SJCRH30 (cell line): ENCODE results near the gene NT5DC3. TPM values are rescaled to one million over a fixed set of nuclear protein-coding genes. Genes with fewer than 3 reads are reported as not detected.

Source experiments
- DNase-seq, 2 experiments: peaks; one replicate each; pipeline ENCODE4 v3.0.0-alpha.2; 2015 to 2020
- H3K27ac ChIP-seq: fragments of 250-450 bp; sonication (Bioruptor Pico); 2 replicates; pipeline ENCODE4 v1.5.1; 2020; ENCODE audit warnings: mild to moderate bottlenecking, moderate library complexity
- H3K27me3 ChIP-seq: fragments of 250-450 bp; sonication (Bioruptor Pico); 2 replicates; pipeline ENCODE4 v1.5.1; 2020; ENCODE audit warnings: mild to moderate bottlenecking, moderate library complexity
- H3K36me3 ChIP-seq: fragments of 250-450 bp; sonication (Bioruptor Pico); 2 replicates; pipeline ENCODE4 v1.5.1; 2020; ENCODE audit warnings: mild to moderate bottlenecking, moderate library complexity
- H3K4me1 ChIP-seq: fragments of 250-450 bp; sonication (Bioruptor Pico); 2 replicates; pipeline ENCODE4 v1.5.1; 2020; ENCODE audit warnings: mild to moderate bottlenecking, moderate library complexity
- H3K4me3 ChIP-seq: fragments of 250-450 bp; sonication (Bioruptor Pico); 2 replicates; pipeline ENCODE4 v1.5.1; 2020; ENCODE audit warnings: mild to moderate bottlenecking, moderate library complexity
- H3K9me3 ChIP-seq: fragments of 250-450 bp; sonication (Bioruptor Pico); replicated peaks from 2 replicates; pipeline ENCODE4 v1.5.1; 2020; ENCODE audit warnings: mild to moderate bottlenecking, moderate library complexity
- total RNA-seq: library from RNA; depleted of rRNA; stranded (reverse); fragments of >200 nt; shearing (Covaris generic); gene quantifications from 2 replicates; pipeline ENCODE4 v1.2.3, GENCODE V29; 2014; rRNA removed

NT5DC3 gene
- 13.2 and 14.8 TPM in 2 replicates for total RNA-seq

GRCh38 chr12:103840876-103841689, at the start of gene NT5DC3:
NT5DC3 (minus strand) TSS chr12:103841234; CDS start chr12:103841156, 78 bp downstream.
- peaks cover 7% of the 10 kb centered on the region for H3K4me1 ChIP-seq
- peak within 1 kb of the TSS; percentile 95 for H3K4me3 ChIP-seq
- H3K9me3 ChIP-seq = no peaks in the 10 kb centered on the region
- H3K27me3 ChIP-seq = no peaks in the 10 kb centered on the region
- peak within 1 kb of the TSS; percentile 90 for H3K27ac ChIP-seq
- H3K36me3 ChIP-seq = no peaks in the 10 kb centered on the region
- peak; percentile 78 to 83 for DNase-seq

GRCh38 chr12:103887738-103888137, 46.7 kb upstream of the NT5DC3 start:
- Histone ChIP-seq H3K4me1 (no peaks in the 10 kb centered on the region), H3K27me3 (no peaks in the 10 kb centered on the region), H3K27ac (no peak overlapping the region), H3K9me3 (no peaks in the 10 kb centered on the region), H3K36me3 (no peaks in the 10 kb centered on the region), H3K4me3 (no peak overlapping the region)
- no peak for DNase-seq

GRCh38 chr12:103886195-103886797, 45.3 kb upstream of the NT5DC3 start:
- Histone ChIP-seq H3K4me1 (no peaks in the 10 kb centered on the region), H3K4me3 (no peak overlapping the region), H3K27me3 (no peaks in the 10 kb centered on the region), H3K9me3 (no peaks in the 10 kb centered on the region), H3K36me3 (no peaks in the 10 kb centered on the region), H3K27ac (no peak overlapping the region)
- DNase-seq = no peak

GRCh38 chr12:103884316-103884715, 43.3 kb upstream of the NT5DC3 start:
- H3K27me3 ChIP-seq = no peaks in the 10 kb centered on the region
- H3K4me3 ChIP-seq = no peak overlapping the region
- no peaks in the 10 kb centered on the region for H3K9me3 ChIP-seq
- no peaks in the 10 kb centered on the region for H3K4me1 ChIP-seq
- peak; percentile 25 to 60 for DNase-seq
- no peaks in the 10 kb centered on the region for H3K36me3 ChIP-seq
- H3K27ac ChIP-seq = no peak overlapping the region

DNA sequence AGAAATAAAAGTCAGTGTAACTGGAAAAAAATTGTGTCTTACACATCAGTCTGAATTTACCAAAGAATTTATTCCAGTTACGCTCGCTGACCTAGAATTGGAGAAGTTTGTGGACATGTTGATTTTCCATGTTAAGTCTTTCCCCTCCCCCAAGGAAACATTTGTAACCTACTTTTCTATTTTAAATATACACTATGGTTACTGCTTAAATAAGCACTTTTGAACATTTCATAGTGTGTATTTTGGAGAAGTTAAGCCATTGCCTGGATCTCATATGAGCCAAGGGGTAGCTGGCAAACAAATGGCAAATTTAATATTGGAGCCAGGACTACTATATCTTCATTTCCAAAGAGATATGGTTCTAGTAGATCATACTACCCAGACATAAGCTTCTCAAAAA, 42.9 kb upstream of the NT5DC3 start:
- H3K27ac ChIP-seq = no peak overlapping the region
- H3K36me3 ChIP-seq = no peaks in the 10 kb centered on the region
- H3K4me3 ChIP-seq = no peak overlapping the region
- H3K4me1 ChIP-seq = no peaks in the 10 kb centered on the region
- no peaks in the 10 kb centered on the region for H3K9me3 ChIP-seq
- H3K27me3 ChIP-seq = no peaks in the 10 kb centered on the region
- DNase-seq = no peak

DNA sequence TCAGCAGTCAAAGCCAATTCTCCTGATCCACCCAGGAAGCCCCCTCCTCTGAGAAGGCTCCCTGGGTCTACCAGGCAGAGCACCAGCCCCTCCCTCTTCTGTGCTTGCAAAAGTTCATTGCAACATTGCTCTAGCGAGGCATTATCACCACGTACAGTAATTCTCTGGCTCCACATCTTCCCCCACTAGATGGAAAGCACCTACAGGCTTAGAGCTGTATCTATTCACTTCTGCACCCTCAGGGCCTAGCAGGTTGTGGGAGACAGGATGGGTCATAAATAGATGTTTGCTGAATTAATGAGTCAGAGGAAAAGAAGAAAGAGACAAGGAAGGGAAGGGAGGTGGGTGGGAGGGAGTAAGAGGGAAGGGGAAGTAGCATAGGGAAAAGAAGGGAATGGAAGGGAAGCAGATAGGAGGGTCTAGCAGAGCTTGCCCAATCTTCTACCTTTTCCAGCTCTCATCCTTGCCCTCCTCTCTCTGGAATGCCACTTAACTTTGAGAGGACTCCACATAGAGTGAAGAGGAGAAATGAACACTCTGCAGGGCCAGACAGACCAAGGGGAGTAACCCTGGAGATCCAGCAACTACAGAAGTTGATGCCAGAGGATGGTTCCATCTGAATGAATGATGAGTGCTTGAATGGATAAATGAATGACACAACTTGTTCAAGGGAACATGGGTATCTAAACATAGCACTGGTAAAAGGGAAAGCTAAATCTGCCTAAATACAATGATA, 42.0 kb upstream of the NT5DC3 start:
- no peak overlapping the region for H3K4me3 ChIP-seq
- H3K27me3 ChIP-seq = no peaks in the 10 kb centered on the region
- no peaks in the 10 kb centered on the region for H3K4me1 ChIP-seq
- DNase-seq = no peak
- no peaks in the 10 kb centered on the region for H3K36me3 ChIP-seq
- H3K9me3 ChIP-seq = no peaks in the 10 kb centered on the region
- no peak overlapping the region for H3K27ac ChIP-seq

- no peaks in the 10 kb centered on the region for H3K36me3 ChIP-seq
- no peak for DNase-seq
- H3K27ac ChIP-seq = no peak overlapping the region
- no peaks in the 10 kb centered on the region for H3K9me3 ChIP-seq
- H3K4me3 ChIP-seq = no peak overlapping the region
- no peaks in the 10 kb centered on the region for H3K27me3 ChIP-seq
- H3K4me1 ChIP-seq = no peaks in the 10 kb centered on the region
Measured at GRCh38 chr12:103881261-103881660, 40.2 kb upstream of the NT5DC3 start.

DNA sequence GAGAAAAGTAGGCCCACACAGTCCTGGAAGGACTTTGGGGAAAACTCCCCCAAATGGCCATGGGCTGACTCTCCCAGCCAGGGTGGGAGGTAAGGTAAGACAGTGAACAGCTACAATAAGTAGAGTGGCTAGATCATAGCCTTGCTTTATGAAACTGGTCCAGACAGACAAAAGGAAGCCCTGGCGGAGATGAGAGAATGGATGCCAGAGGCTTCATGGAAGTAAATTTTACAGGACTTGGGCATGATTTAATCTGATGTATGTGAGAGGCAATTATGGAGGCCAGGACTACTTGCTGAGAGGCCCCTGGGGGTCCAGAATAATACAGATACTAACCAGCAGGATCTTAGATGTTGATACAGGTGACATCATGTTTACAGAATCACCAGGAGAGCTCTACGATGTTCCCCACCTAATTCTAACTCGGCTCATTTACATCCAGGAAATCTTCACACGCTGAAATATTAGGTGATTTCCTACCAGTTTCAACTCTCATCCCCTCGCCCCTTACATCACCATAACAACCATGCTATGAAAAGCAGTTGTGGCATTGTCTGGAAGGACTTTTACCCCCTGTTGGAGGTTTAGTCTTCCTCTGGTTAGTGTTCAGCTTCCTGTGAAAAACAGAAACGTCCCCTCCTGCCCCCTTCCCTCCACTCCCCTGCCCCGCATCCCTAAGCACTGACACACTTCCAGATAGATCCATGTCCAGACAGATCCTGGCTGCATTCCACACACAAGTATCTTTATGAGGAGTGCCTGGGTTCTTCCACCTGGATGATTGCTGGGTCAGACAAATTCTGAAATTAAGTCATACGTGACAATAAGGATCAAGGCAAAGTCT, 39.5 kb upstream of the NT5DC3 start:
- Histone ChIP-seq H3K27ac (no peak overlapping the region), H3K4me3 (no peak overlapping the region), H3K36me3 (no peaks in the 10 kb centered on the region), H3K9me3 (no peaks in the 10 kb centered on the region), H3K27me3 (no peaks in the 10 kb centered on the region), H3K4me1 (no peaks in the 10 kb centered on the region)
- no peak for DNase-seq

DNA sequence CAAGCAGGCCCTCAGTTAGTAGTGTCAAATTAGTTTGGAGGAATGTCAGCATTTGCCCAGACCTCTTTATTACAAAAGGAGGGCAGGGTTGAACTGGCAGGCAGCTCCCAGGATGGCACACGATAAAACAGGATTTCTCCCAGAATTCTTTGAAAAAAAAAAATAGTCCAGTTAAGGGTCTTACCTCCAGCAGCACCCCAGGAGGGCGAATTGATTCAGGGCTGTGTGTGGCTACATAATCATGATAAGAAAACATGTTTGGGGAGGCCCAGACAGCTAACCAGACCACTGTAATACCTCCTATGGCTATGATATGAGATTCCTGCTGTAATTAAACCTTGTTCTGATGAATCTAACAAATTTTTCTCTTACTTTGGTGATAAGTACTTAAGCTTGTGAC, 38.8 kb upstream of the NT5DC3 start:
- H3K27ac ChIP-seq = no peak overlapping the region
- H3K4me3 ChIP-seq = no peak overlapping the region
- no peaks in the 10 kb centered on the region for H3K36me3 ChIP-seq
- H3K9me3 ChIP-seq = no peaks in the 10 kb centered on the region
- no peaks in the 10 kb centered on the region for H3K27me3 ChIP-seq
- no peak for DNase-seq
- no peaks in the 10 kb centered on the region for H3K4me1 ChIP-seq

DNA sequence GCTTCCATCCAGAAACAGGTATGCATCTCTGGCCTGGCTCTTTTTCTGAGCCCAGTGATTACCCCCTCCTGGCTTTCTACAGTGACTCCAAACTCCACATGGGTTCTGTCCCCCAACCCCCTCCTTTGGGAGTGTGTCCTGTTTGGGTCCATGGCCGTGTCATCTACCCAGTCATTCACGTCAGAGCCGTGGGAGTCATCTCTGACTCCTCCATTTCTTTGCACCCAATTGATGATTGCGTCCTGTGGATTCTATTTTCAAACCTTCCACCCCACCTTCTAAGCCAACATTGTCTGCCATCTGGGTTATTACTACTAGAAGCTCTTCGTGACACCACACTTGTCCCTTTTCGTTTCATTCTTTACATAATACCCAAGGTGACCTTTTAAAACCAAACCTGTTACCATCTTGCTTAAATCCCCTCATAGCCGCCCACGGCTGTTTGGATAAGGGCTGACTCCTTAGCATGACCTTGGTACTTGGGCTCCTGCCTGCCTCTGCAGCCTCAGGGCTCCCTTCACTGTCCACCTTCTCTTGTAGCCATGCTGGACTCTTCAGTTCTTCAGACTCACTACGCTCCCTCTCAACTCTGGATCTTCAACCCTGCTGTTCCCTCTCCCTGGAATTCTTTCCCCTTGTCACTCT, 38.1 kb upstream of the NT5DC3 start:
- H3K36me3 ChIP-seq = no peaks in the 10 kb centered on the region
- no peak for DNase-seq
- no peaks in the 10 kb centered on the region for H3K27me3 ChIP-seq
- H3K9me3 ChIP-seq = no peaks in the 10 kb centered on the region
- no peak overlapping the region for H3K4me3 ChIP-seq
- H3K4me1 ChIP-seq = no peaks in the 10 kb centered on the region
- no peak overlapping the region for H3K27ac ChIP-seq

GRCh38 chr12:103877934-103878510, 37.0 kb upstream of the NT5DC3 start:
- peak; percentile 72 to 89 for DNase-seq
- Histone ChIP-seq H3K27ac (no peak overlapping the region), H3K9me3 (no peaks in the 10 kb centered on the region), H3K4me3 (no peak overlapping the region), H3K36me3 (no peaks in the 10 kb centered on the region), H3K27me3 (no peaks in the 10 kb centered on the region), H3K4me1 (no peaks in the 10 kb centered on the region)

- H3K4me1 ChIP-seq = no peaks in the 10 kb centered on the region
- DNase-seq = no peak
- H3K36me3 ChIP-seq = no peaks in the 10 kb centered on the region
- no peak overlapping the region for H3K4me3 ChIP-seq
- no peaks in the 10 kb centered on the region for H3K9me3 ChIP-seq
- no peak overlapping the region for H3K27ac ChIP-seq
- no peaks in the 10 kb centered on the region for H3K27me3 ChIP-seq
Measured at GRCh38 chr12:103877288-103877687, 36.3 kb upstream of the NT5DC3 start.

GRCh38 chr12:103875666-103876065, 34.6 kb upstream of the NT5DC3 start:
- Histone ChIP-seq H3K27ac (no peak overlapping the region), H3K27me3 (no peaks in the 10 kb centered on the region), H3K9me3 (no peaks in the 10 kb centered on the region), H3K4me3 (no peak overlapping the region), H3K36me3 (no peaks in the 10 kb centered on the region), H3K4me1 (no peaks in the 10 kb centered on the region)
- no peak for DNase-seq

GRCh38 chr12:103868215-103868614, 27.2 kb upstream of the NT5DC3 start:
- Histone ChIP-seq H3K4me3 (no peak overlapping the region), H3K4me1 (peaks cover 8% of the 10 kb centered on the region; the same call in 1 of the 2 replicates), H3K36me3 (no peaks in the 10 kb centered on the region), H3K27me3 (no peaks in the 10 kb centered on the region), H3K27ac (no peak overlapping the region), H3K9me3 (no peaks in the 10 kb centered on the region)
- DNase-seq = no peak
